ENCODE data around the gene SH2B3.

DNA sequence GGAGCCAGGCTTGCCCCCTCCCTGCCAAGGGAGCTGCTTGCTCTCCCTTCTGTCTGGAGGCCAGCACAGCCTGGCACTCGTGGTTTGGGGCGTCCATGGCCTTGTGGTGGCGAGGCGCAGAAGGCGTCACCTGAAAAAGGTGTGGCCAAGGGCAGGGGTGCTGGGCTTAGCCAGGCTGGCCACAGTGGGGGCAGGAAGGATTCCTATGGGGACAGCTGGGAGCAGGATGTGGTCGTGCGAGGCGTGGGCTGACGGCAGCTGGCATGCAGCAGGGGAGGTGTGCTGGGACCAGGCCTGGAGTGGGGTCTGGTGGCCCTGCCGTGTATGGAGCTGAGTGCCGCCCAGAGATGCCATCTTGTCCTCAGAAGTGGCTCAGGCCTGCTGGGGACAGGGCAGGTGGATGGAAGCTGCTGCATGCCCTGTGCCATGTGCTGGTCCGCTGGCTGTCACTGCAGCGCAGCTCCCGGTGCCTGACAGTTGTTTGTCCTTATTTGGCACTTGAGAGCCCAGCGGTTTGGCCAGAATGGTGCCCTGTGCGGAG, 30.0 kb downstream of the SH2B3 start:
- no peak for TF ChIP-seq L3MBTL2 (conservative IDR thresholded peaks at IDR 0.05)
- TF ChIP-seq CTBP1 (IDR thresholded peaks at IDR 0.05; ENCODE audit: borderline replicate concordance), result no peak
- TF ChIP-seq HDGF (IDR thresholded peaks at IDR 0.05; ENCODE audit: borderline replicate concordance), result no peak
- no peak for TF ChIP-seq BHLHE40 (IDR thresholded peaks at IDR 0.05; ENCODE audit: borderline replicate concordance)
- no peak for TF ChIP-seq TARDBP (IDR thresholded peaks at IDR 0.05)
- TF ChIP-seq FOXA1 (IDR thresholded peaks at IDR 0.05), result no peak

Data from HEK293T (cell line).